ENCODE results near the gene CLRN3.

DNA sequence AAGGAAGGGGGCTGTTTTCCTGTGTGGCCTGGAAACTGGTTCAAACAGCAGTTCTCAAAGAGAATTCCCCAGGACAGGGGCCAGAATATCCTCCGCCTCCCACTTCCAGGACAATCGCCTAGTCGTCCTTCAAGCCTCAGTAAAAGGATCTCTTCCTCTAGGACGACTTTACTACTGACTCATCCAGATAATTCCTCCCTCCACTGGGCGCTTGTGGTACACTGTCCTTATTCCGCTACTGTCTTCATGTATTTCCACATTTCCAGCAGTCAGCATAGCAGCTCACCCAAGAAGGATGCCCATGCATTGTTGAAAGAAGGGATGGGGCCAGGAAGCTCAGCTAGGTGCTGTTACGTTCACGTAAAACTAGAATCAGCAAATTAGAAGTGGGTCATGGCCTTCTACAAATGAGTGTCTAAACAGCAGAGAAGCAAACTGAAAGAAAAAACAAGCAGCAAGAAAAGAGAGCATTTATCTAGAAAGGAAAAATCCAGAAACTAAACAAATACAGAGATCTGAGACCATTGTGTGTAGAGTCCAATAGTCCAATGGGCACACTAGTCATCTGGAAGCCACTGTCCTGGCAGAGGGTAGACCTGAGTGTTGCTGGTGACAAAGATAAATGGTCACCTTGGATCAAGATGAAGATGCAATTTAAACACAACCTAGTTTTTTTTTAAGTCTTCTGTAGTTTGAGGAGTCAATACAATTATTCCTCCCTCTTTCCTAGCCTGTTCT lies 26.3 kb downstream of the CLRN3 start:
- no peak for TF ChIP-seq CTCF (IDR thresholded peaks at IDR 0.05)
- no peak for TF ChIP-seq EP300 (IDR thresholded peaks at IDR 0.05)
